ENCODE data around the gene DDRGK1.

GRCh38 chr20:3157817-3158216 lies 46.7 kb downstream of the DDRGK1 start:
- TF ChIP-seq, protein P1, sequence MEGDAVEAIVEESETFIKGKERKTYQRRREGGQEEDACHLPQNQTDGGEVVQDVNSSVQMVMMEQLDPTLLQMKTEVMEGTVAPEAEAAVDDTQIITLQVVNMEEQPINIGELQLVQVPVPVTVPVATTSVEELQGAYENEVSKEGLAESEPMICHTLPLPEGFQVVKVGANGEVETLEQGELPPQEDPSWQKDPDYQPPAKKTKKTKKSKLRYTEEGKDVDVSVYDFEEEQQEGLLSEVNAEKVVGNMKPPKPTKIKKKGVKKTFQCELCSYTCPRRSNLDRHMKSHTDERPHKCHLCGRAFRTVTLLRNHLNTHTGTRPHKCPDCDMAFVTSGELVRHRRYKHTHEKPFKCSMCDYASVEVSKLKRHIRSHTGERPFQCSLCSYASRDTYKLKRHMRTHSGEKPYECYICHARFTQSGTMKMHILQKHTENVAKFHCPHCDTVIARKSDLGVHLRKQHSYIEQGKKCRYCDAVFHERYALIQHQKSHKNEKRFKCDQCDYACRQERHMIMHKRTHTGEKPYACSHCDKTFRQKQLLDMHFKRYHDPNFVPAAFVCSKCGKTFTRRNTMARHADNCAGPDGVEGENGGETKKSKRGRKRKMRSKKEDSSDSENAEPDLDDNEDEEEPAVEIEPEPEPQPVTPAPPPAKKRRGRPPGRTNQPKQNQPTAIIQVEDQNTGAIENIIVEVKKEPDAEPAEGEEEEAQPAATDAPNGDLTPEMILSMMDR (IDR thresholded peaks at IDR 0.05; ENCODE audit: low read length), result no peak
- no peak for TF ChIP-seq EZH2 (optimal IDR thresholded peaks at IDR 0.05; ENCODE audit: low read depth, low read length)
- no peak for TF ChIP-seq EZH2phosphoT487 (IDR thresholded peaks at IDR 0.05; ENCODE audit: low read length)

All from MM.1S (cell line).